Stimulated activated CD8-positive, alpha-beta memory T cell treated with anti-CD3 and anti-CD28 coated beads, Interleukin-12 subunit alpha, Interleukin-12 subunit beta, amount 100 ng/mL, for 24 hours (primary cell): ENCODE measurements around the gene OPTN.
A peak's percentile ranks its signal among the peaks of the same experiment; 100 is the strongest.
"Not testable (repeated sequence)": the region's sequence is repeated elsewhere in the genome, so short reads cannot be mapped to it uniquely, and the experiment has no call there.

ENCODE experiments used
- DNase-seq: peaks from one replicate; pipeline ENCODE4 v3.0.0-alpha.2; 2020; ENCODE audit errors: extremely low read depth

Gene OPTN

DNA sequence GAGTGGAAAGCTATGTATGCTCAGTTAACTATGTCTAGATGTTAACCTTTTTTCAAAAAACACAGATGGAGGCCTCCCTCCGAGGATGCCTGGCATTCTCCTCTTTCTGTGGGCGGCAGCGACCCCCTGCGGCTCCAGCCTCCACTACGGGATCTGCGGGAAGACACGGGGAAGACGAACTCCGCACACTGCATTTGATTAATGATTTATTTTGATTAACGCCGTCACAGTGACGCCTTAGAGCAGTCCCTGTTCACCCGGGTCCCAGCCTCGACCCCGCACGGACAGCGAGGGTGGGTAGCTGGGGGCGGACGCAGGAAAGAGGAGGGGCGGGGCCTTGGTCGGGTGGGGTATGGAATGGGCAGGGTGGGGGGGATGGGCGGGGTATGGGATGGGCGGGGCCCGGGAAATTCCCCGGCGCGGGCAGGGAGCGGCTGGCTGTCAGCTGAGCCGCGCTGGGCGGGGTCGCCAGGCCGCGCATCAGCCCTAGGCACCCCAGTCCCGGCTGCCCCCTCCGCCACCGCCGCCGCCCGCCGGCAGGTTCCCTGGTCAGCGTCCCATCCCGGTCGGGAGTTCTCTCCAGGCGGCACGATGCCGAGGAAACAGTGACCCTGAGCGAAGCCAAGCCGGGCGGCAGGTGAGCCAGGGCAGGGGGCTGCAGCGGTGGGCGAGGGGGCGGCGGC lies at the start of gene OPTN:
Gene OPTN, plus strand, starts transcription at position 498 of the 683 bp plus-strand sequence. CDS start 8,960 bp downstream, outside the sequence.
- DNase-seq = peak; percentile 47

DNA sequence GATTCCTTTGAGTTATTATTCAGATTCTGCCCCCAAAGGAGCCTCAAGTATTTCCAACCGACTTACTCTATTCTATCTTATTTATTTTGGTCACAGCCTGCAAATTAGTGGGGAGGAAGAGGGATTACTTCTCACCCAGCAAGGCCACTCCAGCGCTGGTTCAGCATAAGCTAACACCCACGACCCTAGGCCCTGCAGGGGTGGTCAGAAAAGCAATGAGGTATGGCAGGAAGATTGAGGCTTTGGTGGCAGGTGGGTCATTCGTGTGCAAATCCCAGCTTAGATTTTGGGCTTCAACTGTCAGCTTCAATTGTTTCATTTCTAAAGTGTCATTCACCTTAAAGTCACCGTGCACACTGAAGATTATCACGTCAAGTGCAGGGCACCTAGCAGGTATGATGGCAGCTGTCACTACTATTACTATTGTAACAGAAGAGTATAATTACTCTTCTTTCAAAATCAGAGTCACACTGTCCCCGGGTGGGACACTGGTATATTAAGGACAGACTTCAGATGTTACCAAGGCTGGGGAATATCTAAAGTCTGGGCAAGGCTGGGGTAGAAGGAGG lies 48.8 kb upstream of the OPTN start:
- DNase-seq = no peak

DNA sequence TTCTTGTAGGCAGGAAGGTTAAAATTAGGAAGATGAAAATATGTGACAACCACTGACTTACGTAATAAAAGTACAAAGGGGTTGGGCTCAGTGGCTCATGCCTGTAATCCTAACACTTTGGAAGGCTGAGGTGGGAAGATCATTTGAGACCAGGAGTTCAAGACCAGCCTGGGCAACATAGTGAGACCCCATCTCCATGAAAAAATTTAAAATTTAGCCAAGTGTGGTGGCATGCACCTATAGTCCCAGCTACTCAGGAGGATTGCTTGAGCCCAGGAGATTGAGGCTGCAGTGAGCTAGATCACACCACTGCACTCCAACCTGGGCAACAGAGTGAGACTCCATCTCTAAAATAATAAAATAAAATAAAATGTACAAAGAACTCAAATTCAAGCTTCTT lies 46.8 kb upstream of the OPTN start:
- not testable (repeated sequence) for DNase-seq

DNA sequence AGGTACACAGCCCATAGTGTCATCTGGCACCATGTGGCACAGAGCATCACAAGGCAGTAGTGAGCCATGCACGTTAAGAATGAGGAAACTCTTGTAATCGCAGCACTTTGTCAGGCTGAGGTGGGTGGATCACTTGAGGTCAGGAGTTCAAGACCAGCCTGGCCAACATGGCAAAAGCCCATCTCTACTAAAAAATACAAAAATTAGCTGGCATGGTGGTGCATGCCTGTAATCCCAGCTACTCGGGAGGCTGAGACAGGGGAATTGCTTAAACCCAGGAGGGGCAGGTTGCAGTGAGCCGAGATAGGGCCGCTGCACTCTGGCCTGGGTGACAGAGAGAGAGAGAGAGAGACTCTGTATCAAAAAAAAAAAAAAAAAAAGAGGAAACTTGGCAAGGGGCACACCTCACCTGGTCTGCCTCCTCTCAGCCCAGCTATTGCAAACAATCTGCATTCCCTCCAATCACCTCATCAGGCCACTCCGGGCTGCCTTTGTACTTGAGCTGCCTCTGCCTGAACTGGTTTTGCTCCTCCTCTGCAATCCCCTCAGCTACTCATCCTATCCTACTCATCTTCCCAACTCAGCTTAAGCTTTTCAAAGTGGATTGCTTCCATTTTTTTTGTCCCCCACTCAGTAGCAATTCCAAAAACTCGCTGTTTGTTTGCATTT lies 46.0 kb upstream of the OPTN start:
- no peak for DNase-seq

DNA sequence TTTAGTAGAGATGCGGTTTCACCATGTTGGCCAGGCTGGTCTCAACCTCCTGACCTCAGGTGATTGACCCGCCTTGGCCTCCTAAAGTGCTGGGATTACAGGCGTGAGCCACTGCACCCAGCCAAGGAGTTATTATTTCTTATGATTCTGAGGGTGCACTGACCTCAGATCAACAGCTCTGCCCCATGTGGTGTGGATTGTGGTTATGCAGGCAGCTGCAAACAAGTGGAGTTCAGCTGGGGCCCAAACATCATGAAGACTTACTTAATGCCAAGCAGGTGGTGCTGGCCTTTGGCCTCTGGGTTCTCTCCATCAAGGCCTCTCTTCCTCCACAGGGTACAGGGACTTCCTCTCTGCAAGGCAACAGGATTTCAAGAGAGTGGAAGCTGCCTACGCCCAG lies 45.1 kb upstream of the OPTN start:
- DNase-seq = no peak

DNA sequence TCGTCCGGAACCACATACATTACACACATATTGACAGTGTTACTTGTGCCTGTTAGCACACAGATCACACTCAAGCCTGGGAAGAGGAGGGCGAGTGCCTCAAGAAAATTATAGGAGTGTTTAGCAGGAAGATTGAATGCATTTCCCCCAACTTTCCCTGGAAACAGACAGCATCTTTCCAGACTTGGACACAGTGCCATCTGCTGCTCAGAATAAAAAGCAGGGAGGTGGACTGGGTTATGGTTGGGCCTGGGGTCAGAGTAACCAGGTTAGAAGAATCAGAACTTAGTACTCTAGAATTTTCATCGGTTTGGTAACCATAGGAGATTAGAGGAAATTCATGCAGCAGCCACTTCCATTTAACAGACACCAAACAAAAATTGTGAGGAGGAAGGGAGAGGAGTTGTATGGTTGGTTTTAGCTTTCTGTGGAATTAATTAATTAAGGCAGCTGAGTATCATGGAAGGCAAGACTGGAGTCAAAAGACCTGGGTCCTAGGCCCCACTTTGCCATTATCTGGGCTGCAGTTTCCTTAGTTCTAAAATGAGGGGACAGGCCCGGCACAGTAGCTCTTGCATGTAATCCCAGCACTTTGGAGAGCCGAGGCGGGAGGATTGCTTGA lies 43.4 kb upstream of the OPTN start:
- DNase-seq = no peak

DNA sequence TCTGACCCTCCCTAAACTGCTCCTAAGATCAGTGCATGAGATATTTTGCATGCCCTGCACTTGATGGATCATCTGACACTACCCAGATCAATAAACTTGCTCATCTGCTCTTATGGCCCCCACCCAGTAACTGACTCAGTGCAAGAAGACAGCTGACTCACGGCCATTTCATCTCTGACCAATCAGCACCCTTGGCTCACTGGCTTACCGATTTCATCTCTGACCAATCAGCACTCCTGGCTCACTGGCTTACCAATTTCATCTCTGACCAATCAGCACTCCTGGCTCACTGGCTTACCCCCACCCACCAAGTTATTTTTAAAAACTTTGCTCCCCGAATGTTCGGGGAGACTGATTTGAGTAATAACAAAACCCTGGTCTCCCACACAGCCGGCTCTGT lies 37.2 kb upstream of the OPTN start:
- DNase-seq = no peak

DNA sequence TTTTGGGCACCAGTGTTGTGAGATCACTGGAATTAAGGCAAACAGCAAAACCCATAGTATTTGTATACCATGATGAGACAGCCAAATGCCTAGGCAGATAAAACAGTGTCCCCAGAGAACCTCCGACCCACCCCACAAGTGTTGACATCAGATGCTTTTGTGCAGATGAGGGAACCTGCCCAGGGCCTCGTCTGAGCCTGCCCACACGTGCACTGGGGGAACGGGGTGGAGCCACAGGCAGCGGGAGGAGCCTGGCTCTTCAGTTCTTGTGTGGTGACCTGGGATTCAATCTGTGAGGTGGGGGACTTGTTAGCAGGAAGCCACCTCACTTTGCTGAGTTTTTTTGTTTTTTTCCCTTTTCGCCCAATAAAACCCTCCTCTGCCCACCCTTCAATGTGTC lies 33.4 kb upstream of the OPTN start:
- no peak for DNase-seq

DNA sequence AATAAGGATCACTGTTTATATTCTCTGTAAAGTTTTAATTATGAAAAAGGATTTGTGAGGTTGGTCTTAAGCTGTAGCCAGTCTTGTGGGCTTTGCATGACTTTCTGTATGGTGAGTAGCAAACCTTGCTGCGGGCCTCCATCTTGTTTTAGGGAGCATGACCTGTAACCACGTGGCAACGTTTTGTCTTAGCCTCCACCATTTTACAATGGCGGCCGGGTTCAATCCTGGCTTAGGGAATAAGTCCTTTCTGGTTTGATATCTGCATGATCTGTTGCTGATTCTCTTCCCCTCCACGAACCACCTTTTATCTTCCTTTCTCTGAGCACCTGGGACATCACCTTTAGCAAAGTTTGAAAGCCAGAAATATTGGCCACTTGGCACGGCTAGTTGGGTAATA lies 32.5 kb upstream of the OPTN start:
- DNase-seq = no peak

DNA sequence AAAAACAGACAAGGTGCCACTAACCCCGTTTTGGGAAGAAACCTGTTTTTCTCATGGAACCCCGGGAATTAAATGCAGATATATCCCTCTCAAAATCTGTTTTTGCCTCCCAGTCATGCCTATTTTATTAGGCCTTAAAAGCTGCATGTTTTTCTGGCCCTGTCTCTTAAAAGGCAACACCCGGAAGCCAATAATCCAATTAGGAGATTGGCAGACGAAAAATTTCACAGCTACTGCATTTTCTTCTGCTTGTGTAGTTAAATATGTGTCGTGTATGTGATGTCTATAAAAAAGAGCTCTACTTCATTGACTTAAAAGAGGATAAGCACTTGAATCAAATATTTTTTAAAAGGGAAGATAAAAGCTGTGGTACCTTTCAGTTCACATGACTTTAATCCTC lies 31.9 kb upstream of the OPTN start:
- DNase-seq = no peak

DNA sequence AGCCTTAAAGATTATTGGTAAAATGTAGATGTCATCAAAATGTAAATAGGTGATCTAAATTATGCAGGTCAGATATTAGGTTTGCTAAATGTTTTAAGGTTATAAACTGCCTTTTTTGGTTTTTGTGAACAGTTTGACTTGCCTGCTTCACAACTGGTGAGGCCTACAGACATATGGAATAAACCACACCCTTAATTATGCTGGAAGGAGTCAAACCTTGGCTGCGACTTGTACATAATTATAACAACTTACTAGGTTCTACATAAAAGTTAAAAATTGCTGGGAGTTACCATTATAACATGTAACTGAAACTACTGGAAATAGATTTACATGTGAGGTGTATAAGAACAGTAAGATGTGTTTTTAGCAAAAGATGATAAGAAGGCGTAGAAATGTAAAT lies 31.5 kb upstream of the OPTN start:
- DNase-seq = no peak

DNA sequence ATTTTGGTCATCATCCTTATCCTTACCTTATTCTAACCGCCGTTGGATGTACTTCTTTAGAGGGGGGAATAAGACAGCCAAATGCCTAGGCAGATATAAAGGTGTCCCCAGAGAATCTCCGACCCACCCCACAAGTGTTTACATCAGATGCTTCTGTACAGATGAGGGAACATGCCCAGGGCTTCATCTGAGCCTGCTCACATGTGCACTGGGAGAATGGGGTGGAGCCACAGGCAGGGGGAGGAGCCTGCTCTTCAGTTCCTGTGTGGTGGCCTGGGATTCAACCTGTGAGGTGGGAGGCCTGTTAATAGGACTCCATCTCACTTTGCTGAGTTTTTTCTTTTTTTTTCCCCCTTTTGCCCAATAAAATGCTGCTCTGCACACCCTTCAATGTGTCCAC lies 27.6 kb upstream of the OPTN start:
- no peak for DNase-seq

DNA sequence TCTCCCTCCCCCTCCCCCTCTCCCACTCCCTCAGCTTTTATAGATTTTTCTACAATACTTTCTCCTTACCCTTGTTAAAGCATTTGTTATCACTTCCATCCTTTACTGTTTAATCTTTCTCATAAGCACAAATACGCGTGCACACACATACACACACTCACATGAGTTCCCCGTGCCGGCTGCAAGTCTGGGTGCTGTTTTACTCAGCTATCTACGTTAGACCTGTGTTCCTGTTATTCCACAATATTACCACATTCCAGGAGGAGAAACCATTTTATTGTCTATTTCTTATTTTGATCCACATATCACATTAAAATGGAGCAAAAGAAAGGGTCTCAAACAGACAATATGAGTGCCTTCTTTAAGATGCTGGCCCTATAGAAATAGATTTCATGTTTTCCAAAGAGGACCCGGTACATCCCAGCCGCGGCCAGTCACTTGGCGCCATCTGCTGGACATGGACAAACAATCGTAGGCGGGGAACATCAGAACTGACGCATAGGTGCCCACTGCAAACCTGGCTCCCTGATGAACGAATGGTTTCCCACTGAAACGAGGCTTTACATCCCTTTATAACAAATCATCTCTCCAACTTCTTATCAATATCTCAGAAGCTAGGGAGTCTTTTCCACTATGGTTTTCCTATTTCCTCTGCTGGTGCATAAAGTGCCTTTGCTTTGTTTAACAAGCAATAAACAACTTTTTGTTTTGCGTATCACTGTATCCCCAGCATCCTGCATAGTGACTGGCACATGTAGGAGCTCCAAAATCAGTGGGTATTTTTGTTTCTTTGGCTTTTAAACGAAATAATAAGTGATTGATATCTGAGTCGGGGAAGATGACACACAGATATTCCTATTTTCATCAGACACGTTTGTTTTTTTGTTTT lies 25.2 kb upstream of the OPTN start:
- no peak for DNase-seq

DNA sequence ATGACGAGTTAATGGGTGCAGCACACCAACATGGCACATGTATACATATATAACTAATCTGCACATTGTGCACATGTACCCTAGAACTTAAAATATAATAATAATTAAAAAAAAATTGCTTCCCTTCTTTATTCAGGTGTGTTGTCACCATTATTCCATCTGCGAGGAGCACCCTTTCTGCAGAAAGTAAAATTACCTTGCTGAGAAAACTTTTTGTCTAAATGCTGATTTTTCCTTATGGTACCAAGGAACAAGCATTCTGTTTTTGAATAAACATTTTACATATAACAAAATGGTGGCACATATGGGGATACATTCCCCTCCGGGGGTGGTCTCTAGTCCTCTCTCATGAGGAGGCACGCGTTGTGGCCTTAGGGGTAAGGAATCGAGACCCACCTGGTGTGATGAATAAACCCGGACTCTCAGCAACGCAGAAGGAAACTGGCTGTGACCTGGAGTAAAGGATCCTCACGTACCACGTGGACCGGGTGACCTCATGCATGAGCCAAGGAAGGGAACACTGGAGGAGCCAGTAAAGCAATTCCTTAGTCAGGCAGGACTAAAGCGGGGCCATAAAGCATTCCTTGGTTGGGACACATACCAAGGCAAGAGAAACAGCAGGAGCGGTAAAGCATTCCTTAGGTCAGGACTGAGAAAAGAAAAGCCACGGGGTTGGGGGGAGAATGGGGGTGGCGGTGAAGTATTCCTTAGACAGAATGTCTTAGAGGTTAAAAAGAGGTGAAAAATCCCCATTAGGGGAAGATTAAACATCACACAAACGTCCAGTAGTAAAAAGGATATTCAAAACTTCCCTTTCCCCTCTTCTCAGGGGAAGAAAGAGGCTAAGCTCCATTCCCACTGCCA lies 20.8 kb upstream of the OPTN start:
- no peak for DNase-seq

DNA sequence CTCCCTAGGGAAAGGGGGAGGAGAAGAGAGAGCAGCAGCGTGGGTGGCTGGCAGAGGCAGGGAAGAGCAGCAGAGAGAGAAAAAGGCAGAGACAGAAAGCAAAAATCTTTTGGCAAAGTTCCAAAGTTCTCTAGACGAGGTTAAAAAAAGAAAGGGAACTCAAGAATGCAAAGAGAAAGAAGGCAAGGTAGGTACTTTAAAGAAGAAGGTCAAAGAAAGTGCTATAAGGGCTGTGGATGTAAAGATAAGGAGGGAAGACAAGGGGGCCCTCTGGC lies 20.2 kb upstream of the OPTN start:
- DNase-seq = no peak

DNA sequence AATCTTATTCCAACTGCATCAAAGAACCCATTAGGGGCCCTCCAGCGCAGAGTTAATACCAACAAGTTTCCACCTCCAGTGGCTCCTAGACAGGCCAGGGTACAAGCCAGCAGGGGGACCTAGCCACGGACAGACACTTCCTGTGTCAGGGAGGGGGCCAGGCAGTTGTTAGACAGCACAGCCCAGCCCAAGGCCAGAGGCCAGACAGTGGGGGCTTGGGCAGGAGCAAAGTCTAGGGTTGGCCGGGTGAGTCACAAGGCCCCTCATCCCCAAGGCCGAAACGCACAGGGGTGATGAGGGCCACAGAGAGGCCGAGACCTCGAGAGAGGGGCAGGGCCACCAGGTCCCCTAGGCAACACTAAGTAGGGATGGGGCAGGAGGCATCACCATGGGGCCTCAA lies 19.3 kb upstream of the OPTN start:
- DNase-seq = no peak

DNA sequence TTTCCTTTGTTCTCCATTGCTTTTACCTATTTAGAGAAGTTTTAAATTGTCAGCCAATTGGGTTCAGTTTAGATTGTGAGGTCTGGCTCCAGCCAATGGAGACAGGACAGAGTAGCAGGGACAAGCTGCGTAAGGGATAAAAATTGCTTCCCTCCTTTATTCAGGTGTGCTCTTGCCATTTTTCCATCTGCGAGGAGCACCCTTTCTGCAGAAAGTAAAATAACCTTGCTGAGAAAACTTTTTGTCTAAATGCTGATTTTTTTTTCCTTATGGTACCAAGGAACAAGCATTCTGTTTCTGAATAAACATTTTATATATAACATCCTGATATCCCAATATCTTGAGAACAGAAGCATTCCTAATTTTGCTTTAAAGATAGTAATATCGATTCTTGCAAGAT lies 16.3 kb upstream of the OPTN start:
- DNase-seq = not testable (repeated sequence)

DNA sequence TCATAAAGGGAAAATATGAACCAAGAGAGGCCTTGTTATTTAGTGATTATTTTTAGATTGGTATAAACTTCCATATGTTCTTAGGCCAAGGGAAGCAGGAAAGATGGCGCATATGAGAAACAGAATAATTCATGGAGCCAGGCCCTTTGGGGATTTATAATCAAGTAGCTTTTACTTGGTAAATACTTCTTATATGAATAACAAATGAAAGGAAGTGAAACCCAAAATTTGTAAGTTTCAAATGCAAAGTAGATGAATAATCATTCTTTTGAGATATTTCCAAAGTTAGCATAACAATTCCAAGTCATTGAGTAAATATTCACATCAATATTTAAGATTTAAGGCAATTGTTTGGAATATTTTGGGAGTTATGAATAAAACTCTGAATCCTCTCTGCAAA lies 13.9 kb upstream of the OPTN start:
- DNase-seq = no peak

DNA sequence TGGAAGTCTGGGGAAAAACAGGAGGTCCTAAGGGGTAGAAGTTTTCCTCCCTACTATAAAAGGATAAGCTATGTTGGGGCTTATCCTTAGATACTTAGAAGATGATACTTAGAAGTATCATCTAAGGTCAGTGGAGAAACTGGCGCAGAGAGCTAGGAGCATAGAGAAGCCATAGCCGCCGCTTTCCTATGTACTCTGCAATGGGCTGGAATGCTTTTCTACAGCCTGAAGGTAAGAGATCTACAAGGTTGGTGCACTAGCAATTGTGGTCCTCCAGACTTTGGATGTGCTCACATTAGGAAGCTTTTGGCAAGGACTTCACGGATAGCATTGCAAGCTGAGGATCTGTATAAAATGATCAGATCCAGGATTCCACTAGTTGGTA lies 12.4 kb upstream of the OPTN start:
- no peak for DNase-seq

DNA sequence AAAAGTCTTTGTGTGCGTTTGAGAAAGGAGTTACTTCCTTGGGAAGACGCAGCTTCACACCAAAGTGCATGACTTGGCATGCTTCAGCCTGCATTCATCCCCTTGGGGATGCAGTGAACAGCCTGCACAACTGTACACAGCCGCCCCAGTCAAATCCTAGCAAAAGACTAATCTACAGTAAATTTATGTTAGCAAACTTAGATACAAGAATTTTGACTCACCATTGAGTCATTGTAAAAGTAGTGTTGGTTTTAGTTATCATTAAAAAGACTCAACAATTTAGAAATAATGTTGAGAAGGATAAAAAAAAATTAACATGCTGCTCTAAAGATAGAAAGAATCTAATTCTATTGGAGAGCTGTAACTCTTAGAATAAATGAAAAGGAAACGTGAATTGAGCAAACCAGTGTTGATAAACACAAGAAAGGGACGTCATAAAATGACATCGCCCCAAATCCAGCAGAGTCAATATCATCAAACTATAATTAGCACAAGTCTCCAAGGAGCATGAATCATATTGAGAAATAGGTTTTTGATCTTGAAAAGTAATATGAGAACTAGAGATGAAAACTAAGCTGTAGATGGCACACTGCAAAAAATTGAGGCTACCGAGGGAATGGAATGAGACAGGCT lies 11.9 kb upstream of the OPTN start:
- no peak for DNase-seq

DNA sequence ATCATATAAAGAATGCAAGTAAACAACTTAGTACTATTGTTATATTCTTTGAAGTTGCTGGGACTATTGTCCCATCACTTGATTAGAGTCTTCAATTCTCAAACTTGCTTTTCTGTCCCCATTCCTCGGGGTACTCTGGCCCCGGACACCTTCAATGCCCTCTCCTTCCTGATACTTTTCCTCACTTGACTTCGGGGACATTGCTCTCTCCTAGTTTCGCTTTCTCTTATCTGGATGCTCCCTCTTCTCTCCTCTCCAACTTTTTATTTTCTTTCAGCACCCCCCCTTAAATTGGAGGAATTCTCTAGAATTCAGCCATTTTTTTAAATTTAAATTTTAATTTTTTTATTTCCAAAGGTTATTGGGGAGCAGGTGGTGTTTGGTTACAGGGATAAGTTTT lies 10.6 kb upstream of the OPTN start:
- DNase-seq = no peak
